Hepatocyte (in vitro differentiated cells): ENCODE data around the gene LCORL.

Source experiments
- CTCF ChIP-seq: fragments of 200-600 bp; sonication (generic); IDR thresholded peaks from 2 replicates; pipeline ENCODE4 v1.5.1; 2016; ENCODE audit warnings: antibody characterized with exemption, mild to moderate bottlenecking; ENCODE audit not compliant: poor library complexity
- EZH2 ChIP-seq: fragments of 200-600 bp; sonication (generic); IDR thresholded peaks from 2 replicates; pipeline ENCODE4 v1.6.1; 2016; ENCODE audit warnings: antibody characterized with exemption, mild to moderate bottlenecking, borderline replicate concordance

- no peak for TF ChIP-seq CTCF
- no peak for TF ChIP-seq EZH2
Measured at GRCh38 chr4:17941731-17942130, 79.8 kb downstream of the LCORL start.
